ENCODE data around the gene RAMP1.
"Not testable (repeated sequence)": the region's sequence is repeated elsewhere in the genome, so short reads cannot be mapped to it uniquely, and the experiment has no call there.

Gene RAMP1

DNA sequence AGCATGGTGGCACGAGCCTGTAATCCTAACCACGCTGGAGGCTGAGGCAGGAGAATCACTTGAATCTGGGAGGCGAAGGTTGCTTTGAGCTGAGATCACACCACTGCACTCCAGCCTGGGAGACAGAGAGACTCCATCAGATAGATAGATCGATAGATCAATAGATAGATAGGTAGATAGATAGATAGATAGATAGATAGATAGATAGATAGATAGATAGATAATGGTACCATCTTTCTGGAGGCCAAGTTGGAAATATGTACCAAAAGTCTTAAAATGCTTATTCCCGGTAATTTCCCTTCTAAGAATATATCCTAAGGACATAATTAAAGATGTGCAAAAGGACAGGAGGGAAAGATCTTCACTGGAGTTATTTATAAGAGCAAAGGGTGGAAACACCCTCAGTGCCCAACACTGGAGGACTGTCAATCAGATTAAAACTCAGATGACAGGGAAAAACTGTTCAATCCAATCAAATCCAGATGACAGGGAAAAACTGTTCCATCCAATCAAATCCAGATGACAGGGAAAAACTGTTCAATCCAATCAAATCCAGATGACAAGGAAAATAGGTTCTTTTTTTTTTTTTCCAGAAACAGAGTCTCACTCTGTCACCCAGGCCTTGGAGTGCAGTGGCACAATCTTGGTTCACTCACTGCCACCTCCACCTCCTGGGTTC lies 58.4 kb downstream of the RAMP1 start:
- no peak for DNase-seq (ENCODE audit: low spot score)

DNA sequence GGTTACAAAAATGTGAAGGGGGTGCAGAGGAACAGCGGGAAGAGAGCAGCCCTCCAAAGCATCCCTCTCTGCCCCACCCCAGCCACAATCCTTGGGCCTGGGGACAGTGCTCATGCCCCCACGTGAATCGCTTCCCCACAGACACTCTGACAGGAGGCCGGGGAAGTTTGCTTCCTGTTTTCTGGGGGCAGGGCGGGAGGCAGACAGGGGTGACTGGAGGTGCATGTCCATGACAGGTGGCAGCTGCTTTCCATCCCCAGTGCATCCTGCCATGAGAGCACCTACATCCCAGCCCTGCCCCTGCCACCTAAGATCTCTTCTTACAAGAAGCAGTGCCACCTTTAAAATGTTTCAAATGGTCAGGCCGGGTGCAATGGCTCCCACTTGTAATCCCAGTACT lies 60.2 kb downstream of the RAMP1 start:
- no peak for DNase-seq (ENCODE audit: low spot score)

DNA sequence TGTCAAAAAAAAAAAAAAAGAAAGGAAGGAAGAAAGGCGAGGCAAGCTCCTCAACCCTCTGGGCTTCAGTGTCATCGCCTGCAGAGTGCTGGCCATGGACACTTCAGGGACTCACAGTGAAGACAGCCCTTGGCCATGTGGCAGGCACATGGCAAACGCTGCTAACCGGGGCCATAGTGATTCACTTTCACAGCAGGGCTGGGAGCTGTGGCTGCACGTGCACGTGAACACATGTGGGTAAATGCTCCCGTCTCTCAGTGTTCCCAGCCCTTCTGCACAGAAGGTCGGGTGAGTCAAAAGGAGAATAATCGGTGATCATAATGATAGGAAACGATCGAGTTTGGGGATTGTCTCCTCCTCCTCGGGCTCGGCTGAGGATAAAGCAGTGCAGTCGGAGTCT lies 61.2 kb downstream of the RAMP1 start:
- DNase-seq (ENCODE audit: low spot score), result no peak

DNA sequence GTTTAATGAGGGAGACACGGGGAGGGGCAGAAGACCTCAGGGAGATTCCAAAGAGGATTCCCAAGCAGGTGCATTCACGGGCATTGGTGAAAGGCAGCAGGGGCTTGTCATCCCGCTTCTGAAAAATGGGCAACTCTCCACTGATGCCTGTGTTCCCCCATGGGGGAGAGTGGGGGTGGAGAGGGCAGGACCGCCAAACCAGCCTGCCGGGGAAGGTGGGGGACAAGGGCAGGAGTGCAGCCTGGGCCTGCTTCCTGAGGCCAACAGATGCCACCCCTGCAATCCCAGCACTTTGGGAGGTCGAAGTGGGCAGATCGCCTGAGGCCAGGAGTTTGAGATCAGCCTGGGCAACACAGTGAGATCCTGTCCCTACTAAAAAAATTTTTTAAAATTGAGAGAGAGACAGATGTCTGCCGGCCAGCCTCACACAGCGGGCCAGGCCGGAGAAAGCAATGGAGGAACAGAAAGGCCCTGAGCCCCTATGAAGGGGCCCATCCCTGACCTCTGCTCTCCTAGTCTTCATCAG lies 62.6 kb downstream of the RAMP1 start:
- no peak for DNase-seq (ENCODE audit: low spot score)

DNA sequence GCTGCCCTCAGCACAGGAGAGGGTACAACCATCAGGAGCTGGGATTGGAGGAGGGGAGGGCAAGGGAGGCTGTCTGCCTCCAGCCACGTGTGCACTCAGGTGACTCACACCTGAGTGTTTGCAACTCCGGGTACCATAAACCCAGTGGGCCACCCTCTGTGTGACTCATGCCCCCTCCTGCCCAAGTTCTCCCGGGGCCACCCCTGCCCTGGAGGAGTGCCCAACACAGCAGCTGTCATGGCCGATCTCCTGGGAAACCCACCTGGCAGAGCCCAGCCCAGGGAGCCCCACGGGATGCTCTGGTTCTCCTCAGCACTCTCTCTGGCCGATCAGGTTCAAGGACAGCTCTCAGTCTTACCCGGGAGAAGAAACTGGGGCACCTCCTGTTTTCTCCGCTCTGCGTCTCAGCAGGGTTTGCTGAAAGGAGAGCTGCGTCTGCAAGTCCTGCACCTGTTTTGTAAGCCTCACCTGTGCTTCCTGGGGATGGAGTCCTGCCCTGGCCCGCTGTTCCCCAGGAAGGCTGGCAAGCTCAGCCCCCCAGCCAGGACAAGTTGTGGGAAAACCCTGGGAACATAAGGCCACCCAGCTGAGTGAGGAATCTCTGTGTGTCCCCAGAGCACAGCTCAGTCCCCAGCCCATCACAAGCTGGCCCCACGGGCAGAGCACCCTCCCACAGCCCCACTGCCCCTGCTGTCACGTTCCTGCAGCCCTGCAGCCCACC lies 63.4 kb downstream of the RAMP1 start:
- DNase-seq (ENCODE audit: low spot score), result peak; percentile 44

DNA sequence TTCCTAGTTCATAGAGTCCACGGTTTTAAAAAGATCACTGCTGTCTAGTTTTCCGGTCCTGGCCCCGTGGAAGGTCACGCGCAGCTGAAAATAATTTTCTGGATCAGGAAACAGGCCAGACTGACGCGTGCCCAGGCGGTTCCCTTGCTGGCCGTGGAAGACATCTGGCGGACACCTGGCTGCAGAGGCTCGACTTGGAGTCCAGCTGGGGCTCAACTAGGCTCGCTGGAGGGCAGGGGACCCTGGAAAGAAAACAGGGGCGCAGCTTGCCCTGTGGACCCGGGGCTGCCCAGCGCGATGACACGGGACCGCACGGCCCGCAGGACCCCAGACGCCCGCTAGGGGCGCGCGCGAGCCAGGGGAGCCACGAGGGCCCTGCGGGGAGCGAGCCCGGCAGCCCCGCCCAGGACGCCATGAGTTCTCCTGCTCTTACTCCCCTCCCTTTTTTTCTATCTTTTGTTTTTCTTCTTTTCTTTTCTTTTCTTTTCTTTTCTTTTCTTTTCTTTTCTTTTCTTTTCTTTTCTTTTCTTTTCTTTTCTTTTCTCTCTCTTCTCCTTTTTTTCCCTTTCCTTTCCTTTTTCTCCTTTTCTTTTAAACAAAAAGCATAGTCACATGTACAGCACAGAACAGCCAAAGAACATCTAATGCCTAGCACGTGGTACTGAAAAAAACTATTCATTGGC lies 64.2 kb downstream of the RAMP1 start:
- peak; percentile 78 for DNase-seq (ENCODE audit: low spot score)

DNA sequence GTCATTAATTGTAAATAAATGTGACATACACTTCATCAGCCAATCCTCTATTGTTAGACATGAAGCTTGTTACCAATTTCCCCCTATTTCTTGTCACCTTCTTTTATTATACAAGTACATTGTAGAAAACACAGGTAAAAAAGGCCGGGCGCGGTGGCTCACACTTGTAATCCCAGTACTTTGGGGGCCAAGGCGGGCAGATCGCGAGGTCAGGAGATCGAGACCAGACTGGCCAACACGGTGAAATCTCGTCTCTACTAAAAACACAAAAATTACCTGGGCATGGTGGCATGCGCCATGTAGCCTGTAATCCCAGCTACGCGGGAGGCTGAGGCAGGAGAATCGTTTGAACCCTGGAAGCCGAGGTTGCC lies 64.7 kb downstream of the RAMP1 start:
- no peak for DNase-seq (ENCODE audit: low spot score)

DNA sequence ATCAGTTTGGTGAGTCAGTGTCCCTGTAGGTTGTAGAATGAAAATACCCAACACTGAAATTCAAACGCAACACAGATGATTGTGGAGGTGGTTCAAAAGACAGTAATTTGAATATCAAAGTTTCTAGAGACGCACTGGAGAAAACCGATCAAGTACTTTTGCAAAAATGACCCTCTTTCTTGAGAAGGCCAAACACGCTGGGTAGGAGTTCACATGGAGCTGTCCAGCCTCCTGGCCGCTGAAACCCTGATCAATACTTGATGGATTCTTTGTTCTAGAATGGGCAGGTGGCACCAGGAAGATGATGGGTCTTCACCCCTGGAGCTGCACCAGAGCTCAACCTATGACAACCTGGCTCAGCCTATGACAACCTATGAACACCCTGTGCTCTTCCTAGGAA lies 67.7 kb downstream of the RAMP1 start:
- no peak for DNase-seq (ENCODE audit: low spot score)

DNA sequence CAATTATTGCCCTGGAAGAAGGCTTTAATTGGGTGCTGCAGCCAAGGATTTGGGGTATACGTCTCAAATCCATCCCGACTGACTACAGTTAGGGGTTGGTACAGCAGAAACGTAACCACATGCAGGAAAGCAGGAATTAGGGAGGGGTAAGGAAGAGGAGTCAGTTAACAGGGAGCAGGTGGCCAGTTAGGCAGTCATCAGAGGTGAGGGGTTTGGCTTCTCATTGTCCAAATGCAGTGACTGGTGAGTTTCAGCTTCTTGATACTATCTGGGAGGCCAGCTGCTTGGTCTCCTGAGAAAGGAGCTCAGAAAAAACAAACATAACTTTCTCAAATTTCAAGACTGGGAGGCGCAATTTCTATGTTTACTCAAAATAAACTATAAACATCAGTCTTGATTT lies 68.6 kb downstream of the RAMP1 start:
- DNase-seq (ENCODE audit: low spot score), result no peak

DNA sequence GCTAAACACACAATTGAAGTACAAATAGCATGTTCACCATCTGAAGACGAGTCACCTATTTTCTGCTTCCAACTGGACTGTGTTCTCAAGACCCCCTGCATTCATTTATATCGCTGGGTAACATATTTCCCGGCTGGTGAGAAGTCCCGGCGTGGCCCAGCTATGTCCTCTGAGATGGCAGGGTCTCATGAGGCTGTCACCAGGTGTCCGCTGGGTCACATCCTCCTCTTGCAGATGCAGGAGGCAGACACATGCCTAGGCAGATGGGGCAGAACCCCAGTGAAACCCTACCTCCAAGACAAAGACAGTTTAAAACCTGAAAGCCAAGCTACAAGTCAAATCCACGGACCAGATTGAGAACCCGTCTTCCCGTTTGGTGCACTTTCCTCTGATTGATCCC lies 70.6 kb downstream of the RAMP1 start:
- no peak for DNase-seq (ENCODE audit: low spot score)

DNA sequence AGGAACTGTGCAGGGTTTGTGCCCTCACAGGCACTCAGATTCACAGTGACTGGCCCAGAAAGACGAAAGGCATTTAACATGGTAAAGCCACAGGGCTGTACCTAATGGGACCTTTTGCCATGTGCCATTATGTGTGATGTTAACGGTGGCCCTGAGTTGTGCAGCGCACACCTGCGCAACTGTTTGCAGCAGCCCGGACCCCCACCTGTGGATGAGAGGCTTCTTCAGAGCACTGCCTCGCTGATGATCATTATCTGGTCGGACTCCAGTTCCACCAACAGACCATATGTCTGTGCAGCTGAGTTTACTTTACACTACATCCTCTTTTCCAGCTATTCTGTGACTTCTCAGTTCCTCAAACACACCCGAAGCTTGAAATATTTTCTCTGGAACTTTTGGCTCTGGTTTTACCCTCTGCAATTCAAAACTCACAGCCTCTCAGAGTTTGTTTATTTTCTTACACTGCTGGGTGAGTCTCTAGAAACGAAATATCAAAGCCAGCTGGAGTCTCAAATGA lies 71.8 kb downstream of the RAMP1 start:
- no peak for DNase-seq (ENCODE audit: low spot score)

DNA sequence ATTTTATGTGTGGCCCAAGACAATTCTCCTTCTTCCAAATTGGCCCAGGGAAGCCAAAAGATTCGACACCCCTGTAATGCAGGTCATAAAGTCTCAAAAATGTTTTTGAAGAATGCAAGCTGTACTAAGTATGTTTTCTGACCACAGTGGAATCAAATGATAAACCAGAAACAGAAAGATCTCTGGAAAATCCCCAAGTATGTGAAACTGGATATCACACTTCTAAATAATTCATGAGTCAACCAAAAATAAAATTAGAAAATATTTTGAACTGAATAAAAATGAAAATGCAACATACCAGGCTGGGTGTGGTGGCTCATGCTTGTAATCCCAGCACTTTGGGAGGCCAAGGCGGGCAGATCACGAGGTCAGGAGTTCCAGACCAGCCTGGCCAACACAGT lies 73.3 kb downstream of the RAMP1 start:
- DNase-seq (ENCODE audit: low spot score), result no peak

DNA sequence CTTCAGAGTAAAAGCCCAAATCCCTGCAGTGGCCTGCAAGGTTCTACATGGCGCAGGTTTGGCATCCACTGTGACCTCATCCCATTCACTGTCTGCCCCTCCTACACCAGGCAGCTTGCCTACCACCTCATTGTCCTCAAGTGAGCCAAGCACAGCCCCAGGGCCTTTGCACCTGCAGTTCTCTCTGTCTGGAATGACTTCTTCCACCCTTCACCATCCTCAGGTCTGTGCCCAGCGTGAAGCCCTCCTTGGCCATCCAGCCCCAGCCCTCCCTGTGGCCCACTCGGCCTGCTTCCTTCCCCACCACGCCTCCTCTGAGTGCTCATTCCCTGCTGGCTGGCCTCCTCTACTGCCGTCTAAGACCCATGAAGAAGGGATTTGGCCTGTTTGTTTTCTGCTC lies 74.8 kb downstream of the RAMP1 start:
- no peak for DNase-seq (ENCODE audit: low spot score)

DNA sequence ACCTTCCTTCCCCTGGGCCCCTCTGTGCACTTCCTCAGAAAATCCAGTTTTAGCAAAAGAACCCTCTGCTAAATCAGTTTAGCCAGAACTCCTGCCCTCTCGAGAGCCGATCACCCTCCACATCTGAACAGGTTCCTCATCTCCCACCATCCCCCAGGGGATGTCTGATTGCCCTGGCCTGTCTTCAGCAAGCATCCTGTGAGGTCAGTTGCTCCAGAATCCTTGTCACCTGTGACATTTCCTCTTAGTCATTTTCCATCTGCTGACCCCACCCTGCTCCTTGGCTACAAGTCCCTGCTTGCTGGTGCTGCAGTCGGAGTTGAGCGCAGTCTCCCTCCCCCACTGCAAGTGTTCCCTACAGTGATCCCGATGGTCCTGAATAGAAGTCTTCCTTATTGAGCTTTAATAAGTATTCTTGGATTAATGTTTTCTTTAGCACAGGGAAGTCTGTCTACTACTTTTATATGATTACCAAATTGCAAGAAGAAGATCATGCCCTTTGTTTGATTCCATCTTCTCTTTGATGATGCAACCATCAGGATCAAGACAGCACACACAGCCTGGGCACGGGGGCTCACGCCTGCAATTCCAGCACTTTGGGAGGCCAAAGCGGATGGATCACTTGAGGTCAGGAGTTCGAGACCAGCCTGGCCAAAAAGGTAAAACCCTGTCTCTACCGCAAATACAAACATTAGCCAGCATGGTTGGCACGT lies 76.5 kb downstream of the RAMP1 start:
- DNase-seq (ENCODE audit: low spot score), result no peak

DNA sequence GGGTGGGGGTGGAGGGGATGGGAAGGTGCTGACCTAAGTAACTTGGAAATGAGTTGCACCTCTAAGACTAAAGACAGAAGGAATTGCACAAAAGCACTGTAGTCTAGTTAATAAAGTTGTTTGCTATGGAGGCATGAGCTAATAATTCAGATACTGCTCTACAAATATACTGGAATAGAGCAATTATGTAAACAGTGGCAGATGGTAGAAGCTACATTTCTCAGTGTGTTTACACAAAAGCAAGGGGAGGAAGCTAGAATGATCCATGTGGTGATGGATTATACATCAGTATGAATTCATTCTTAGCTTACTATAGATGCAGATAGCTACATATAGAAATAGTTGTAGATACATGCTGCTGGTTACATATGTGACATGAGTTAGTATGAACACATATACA lies 79.8 kb downstream of the RAMP1 start:
- no peak for DNase-seq (ENCODE audit: low spot score)

DNA sequence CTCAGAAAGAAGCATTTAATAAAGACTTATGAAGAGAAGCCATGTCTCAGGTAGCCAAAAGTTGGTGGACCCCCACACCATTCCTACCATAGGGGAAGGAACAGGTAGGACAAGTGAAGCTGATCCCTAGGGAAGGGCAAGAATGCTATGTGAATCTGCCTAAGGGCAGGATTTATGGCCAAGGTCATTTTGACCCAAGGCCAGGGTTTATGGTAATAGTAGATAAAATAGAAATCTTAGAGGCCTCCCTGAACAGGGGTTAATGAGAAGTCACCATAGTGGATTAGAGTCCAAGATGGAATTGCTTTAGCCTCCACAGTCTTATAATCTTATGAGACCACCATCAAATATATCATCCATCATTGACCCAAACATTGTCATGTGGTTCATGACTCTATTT lies 81.4 kb downstream of the RAMP1 start:
- no peak for DNase-seq (ENCODE audit: low spot score)

DNA sequence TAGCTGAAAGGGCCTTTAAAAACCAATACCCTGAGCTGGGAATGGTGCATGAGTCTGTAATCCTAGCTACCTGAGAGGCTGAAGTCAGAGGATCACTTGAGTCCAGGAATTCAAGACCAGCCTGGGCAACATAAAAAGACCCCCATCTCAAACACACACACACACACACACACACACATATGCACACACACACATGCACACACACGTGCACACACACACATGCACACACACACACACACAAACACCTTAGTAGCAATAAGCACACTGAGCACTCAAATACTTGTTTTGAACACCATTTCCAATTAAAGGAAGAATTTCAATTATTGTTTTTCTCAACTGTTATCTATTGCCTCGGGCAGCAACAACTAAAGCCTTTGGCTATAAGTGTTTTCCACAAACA lies 81.8 kb downstream of the RAMP1 start:
- no peak for DNase-seq (ENCODE audit: low spot score)

DNA sequence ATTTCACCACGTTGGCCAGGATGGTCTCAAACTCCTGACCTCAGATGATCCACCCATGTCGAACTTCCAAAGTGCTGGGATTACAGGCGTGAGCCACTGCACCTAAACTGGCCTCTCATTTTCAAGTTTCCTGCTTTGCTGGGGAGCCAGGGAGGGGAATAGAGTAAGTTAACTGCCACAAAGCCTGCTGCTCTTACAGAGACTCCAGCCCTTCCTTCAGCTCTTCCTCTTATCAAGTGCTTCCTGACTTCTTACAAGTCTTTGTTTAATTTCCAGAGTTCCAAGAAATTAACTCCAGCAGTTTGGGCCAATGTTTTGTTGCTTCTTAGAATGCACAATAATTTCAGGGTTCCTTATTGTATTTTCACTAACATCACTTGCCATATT lies 83.1 kb downstream of the RAMP1 start:
- no peak for DNase-seq (ENCODE audit: low spot score)

DNA sequence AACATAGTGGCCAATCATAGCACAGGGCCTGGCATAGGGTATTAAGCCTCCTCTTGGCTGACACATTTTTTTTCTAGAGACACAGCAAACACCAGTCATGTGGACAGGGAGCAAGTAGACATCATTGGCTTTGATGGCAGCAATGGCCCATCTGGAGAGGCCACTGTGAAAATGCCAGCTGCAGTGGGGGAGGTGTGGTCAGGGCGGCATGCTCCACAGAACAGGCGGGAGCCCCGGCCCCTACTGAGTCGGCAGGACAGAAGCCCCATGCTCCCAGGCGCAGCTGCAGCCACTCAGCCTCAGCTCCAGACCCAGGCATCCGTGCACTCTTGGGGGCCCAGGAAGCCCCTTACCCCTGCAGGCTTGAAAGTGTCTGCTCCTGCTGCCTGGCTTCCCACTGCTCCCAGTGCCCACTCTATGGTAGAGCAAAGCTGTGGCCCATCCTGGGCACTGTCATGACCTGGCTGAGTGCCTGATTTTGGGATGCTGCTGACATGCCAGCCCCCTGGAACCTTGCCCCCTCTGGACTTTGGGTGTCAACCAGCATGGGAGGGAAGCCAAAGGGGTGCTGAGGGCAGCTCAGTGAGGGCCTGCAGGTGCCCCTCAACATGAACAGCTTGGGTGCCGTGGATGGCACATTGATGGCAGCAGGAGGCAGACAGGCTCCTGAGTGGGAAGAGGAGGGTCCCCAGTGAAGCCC lies 84.1 kb downstream of the RAMP1 start:
- DNase-seq (ENCODE audit: low spot score), result no peak

DNA sequence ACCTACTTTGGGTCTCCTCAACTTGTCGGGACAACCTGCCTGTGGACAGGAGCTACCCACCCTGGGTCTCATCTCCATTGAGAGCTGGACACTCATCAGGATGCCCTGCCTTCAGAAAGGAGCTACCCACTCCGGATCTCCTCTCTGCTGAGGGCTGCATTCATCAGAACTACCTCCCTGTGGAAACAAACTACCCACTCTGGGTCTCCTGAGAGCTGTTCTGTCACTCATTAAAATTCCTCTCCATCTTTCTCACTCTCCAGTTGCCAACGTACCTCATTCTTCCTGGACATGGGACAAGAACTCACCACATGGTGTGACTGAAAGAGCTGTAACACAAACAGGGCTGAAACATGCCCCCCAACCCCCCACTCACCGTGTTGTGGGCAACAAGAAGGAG lies 84.9 kb downstream of the RAMP1 start:
- DNase-seq (ENCODE audit: low spot score), result no peak

DNA sequence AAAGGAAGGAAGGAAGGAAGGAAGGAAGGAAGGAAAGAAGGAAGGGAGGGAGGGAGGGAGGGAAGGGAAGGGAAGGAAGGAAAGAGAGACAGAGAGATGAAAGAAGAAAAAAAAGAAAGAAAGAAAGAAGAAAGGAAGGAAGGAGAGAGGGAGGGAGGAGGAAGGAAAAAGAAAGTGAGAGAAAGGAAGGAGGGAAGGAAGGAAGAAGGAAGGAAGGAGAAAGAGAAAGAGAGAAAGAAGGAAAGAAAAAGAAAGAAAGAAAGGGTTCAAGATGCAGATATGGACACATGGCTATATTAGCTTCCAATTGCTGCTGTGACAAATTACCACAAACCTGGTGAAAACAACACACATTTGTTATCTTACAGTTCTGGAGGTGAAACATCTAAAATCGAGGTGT lies 87.0 kb downstream of the RAMP1 start:
- no peak for DNase-seq (ENCODE audit: low spot score)

DNA sequence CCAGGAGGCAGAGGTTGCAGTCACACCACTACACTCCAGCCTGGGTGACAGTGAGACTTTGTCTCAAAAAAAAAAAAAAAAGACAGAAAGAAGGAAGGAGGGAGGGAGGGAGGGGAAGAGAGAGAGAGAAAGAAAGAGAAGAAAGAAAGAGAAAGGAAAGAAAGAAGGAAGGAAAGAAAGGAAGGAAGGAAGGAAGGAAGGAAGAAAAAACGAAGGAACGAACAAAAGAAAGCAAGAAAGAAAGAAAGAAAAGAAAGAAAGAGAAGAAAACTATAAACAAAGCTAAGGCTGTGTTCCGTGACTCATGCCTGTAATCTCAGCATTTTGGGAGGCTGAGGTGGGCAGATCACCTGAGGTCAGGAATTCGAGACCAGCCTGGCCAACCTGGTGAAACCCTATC lies 91.9 kb downstream of the RAMP1 start:
- not testable (repeated sequence) for DNase-seq (ENCODE audit: low spot score)
